ENCODE results near the gene HECTD4.
"Not testable (repeated sequence)": the region's sequence is repeated elsewhere in the genome, so short reads cannot be mapped to it uniquely, and the experiment has no call there.

Gene HECTD4

DNA sequence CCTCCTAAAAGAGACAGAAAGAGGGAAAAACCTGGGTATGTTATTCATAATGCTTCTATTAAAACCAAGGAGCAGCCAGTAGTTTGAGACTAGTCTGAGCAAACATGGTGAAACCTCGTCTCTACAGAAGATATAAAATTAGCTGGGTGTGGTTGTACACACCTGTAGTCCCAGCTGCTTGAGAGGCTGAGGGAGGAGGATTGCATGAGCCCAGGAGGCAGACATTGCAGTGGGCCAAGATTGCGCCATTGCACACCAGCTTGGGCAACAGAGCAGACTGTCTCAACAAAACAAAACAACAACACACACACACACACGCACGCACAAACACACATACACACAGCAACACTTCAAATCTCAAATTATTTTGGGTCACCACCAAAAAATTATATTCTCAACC, 27.8 kb downstream of the HECTD4 start:
- DNase-seq (ENCODE audit: low read depth in 2 of 2): no peak

GRCh38 chr12:112353393-112353792, 28.8 kb downstream of the HECTD4 start:
- no peak for DNase-seq (ENCODE audit: low read depth in 2 of 2)

DNA sequence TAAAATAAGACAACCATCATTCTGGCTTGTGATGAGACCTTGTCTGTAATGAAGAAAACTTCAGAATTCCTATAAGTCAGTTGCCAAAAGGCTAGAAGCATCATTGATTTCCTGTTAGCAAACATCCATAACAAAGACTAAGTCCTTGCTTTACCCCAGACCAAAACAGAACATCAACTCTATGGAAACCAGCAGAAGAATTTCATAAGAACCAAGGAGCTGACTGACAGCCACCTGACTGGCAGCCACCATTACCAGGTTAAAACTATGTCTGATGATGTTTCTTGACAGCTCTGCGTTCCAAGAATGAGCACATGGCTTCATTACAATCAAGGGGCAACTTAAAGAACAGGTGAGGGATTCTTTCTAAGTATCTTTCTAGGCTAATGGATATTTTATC, 29.3 kb downstream of the HECTD4 start:
- no peak for DNase-seq (ENCODE audit: low read depth in 2 of 2)

DNA sequence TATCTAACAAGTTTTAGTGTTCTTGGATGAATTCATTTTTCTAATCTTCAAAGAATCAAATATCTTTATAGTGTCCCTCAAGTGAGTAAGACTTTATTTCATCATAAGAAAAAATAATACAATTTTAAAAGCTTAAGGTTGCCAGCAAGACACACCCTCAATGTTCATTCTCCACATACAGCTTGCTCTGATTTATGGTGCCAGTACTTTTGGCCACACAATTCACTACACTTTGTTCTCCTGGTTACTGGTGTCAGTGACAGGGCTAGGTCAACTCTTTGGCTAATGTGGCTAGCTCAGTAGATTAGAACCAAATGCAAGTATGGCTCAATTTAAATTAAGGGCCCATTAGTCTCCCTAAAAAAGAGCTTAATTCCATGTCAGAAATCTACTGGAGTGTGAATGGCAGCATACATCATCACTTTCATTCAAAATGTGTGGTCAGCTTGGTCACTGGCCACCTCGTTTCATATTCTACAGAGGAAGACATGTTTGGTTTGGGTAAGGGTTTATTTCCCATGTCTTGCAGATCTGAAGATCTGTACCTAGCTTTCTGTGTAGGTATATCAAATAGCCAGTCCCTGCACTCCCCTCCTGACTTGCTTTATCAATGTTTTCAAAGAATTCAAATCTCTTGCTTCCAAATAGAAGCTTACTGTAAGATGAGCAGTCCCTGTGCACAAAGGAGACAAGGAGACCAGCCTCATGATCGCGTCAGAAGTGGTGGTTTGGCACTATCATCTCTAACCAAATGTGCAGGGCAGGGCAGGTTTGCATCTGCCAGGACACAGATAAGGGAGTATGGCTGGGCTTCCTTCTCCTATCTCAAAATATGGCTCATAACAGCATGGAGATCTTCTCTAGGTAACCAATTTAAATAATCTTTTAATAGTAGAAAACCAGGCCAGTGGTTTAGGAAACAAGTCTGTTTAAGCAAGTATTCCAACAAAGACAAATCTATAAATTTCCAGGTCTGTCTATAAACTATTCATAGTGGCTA, 31.3 kb downstream of the HECTD4 start:
- DNase-seq (ENCODE audit: low read depth in 2 of 2): no peak

GRCh38 chr12:112349431-112349830, 32.8 kb downstream of the HECTD4 start:
- DNase-seq (ENCODE audit: low read depth in 2 of 2): no peak

DNA sequence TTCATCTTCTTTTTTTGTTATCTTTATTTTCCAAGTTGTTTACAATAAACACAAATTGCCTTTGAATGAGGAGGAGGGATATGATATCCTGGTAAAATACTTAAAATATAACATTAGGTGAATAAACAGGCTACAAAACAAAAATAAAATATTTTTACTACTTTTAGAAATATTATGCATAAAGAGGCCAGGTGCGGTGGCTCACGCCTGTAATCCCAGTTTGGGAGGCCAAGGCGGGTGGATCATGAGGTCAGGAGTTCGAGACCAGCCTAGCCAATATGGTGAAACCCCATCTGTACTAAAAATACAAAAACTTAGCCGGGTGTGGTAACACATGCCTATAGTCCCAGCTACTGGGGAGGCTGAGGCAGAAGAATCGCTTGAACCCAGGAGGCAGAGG, 33.3 kb downstream of the HECTD4 start:
- not testable (repeated sequence) for DNase-seq (ENCODE audit: low read depth in 2 of 2)

DNA sequence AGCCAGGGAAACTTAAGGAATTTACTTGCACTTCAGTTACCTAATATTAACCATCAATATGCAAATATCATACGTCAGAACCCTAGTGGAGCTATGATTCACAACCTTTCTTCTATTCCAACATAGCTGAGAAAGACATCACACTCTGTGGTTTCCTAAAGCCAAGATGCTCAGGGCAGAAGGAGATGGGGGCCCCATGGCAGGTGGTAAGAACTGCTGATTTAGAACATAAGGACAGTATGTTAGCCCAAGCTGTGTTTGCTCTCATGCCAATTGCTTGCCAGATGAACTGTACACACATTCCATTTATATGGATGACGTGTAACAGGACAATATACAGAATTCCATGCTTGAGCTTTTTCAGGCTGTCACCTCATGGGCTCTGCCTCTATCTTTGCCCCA, 34.6 kb downstream of the HECTD4 start:
- no peak for DNase-seq (ENCODE audit: low read depth in 2 of 2)

DNA sequence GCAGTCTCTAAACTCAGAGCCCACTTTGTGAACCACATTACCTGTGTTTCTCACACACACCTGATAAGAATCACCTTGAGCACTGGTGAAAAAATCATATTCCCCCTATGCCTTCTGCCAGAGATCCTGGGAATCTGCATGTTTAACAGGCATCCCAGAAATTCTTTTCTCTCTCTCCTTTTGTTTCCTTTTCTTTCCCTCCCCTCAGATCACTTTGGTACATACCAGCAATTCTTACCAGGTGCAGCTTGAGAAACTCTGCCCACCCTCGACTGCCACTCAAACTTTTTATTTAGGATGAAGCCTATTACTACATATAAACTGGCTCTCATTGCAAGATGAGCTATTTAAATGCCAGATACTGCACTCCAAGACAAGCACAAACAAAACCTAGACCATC, 36.0 kb downstream of the HECTD4 start:
- no peak for DNase-seq (ENCODE audit: low read depth in 2 of 2)

- DNase-seq (ENCODE audit: low read depth in 2 of 2): no peak
Observed at GRCh38 chr12:112344220-112344619, 38.0 kb downstream of the HECTD4 start.

DNA sequence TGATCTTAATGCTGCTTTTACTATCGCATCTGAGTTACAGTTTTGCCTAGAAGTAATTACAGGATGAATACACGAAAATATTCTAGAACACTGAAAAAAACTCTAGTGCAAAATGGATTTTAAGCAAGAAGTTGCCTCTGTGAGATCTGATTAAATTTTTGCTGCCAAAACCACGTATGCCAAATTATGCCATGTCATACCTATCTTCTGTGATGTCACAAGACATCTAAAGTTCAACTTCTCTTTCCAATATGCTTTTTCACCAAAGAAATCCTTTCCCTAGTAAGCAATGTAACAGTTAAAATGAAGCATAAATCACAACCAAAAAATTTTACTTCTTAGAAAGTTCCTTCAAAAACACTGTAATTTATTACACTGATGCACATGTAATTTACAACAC, 39.6 kb downstream of the HECTD4 start:
- no peak for DNase-seq (ENCODE audit: low read depth in 2 of 2)

DNA sequence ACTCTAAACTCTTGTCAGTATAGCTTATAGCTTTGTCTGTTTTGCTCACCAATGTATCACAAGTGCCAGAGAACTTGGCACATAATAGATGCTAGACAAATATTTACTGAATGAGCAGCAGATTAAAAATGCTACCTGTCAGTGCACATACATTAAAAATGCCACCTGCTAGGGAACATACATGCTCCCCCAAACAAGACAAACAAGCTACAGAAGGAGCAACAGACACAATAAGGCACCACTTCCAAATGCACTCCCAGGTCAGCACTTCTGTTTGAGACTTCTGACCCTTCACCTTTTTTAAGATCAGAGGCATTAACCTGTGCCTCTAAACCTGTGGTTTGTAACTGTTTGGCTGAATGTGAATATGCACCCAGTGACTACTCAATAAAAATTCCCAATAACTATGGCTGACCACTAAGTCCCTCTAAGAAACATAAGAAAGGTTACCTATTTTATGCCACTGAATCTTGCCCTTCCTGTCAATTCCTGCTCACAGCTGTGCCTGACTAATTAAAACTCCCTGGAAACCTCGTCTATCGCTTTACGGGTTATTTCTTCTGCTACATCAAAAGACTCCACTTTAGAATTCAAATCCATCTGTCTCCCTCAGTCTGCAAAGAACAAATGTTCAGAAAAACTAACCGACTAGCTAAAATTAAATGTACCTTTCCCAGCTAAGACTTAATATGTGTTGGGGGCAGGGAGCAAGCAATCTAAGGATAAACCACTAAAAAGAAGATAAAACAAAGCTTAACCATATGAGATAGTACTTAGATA, 41.0 kb downstream of the HECTD4 start:
- DNase-seq (ENCODE audit: low read depth in 2 of 2): no peak

- no peak for DNase-seq (ENCODE audit: low read depth in 2 of 2)
Observed at GRCh38 chr12:112340230-112340629, 42.0 kb downstream of the HECTD4 start.

DNA sequence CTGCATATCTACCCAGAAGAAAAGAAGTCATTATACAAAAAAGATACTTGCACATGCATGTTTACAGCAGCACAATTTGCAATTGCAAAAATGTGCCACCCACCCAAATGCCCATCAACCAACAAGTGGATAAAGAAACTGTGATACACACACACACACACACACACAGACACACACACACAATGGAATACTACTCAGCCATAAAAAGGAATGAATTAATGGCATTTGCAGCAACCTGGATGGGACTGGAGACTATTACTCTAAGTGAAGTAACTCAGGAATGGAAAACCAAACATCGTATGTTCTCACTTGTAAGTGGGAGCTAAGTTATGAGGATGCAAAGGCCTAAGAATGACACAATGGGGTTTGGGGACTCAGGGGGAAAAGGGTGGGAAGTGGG, 47.2 kb downstream of the HECTD4 start:
- DNase-seq (ENCODE audit: low read depth in 2 of 2): not testable (repeated sequence)

- DNase-seq (ENCODE audit: low read depth in 2 of 2): no peak
Observed at GRCh38 chr12:112333019-112333418, 49.2 kb downstream of the HECTD4 start.

GRCh38 chr12:112331886-112332285, 50.3 kb downstream of the HECTD4 start:
- no peak for DNase-seq (ENCODE audit: low read depth in 2 of 2)

- DNase-seq (ENCODE audit: low read depth in 2 of 2): no peak
Observed at GRCh38 chr12:112330706-112331105, 51.5 kb downstream of the HECTD4 start.

DNA sequence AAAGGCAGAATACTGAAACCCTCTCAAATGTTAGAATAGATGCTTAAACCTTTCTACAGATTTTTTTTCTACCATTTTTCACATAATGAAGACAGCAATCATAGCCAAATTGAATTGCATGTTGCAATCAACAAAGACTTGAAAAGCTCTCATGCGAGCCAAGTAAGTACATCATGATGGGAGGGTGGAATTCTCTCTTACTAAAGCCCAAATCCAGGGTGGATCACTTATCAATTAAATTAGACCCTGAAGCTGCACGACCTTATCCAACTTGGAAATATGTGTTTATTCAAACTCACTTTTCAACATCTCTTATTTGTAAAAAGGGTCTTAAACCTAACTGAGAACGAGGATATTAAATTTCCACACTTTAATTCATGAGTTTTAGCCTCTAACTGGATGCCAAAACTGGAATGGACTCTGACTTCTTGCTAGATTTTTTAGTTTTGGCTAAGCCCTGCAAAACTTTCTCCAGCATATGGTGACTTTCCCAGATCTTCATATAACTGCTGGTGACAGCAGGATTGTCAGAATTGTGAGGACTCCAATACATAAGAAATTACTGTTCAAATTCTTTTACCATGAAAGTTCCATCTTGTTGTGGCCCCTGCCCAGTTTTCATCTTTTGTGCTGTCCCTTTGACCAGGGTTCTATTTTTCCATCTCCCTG, 53.6 kb downstream of the HECTD4 start:
- DNase-seq (ENCODE audit: low read depth in 2 of 2): no peak

- no peak for DNase-seq (ENCODE audit: low read depth in 2 of 2)
Observed at GRCh38 chr12:112327209-112327938, 54.9 kb downstream of the HECTD4 start.

- DNase-seq (ENCODE audit: low read depth in 2 of 2): no peak
Observed at GRCh38 chr12:112325622-112326207, 56.5 kb downstream of the HECTD4 start.

- no peak for DNase-seq (ENCODE audit: low read depth in 2 of 2)
Observed at GRCh38 chr12:112325157-112325556, 57.1 kb downstream of the HECTD4 start.

DNA sequence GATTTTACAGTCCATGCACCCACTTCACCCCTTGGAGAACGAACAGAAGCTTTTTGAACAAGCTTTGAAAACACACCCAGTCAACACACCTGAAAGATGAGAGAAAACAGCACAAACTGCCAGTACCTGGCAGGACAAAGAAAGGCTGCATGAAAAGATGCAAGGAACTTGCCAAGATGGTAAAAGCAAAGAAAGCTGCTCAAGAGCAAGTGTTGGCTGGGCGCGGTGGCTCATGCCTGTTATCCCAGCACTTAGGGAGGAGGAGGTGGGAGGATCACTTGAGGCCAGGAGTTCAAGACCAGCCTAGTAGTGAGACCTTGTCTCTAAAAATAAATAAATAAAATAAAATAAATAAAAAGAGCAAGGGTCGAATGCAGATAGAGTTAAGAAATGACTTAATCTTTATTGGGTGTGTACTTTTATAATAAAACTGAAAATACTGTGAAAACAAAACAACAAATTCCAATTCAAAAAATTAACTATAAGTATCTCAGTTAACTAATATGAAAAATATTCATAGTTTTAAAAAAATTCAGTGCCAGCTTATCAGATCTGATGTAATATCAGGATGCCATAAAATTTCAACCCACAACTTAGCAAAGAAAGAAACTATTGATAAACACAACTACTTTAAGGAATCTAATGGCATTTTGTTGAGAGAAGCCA, 59.2 kb downstream of the HECTD4 start:
- DNase-seq (ENCODE audit: low read depth in 2 of 2): no peak

All from stimulated activated CD8-positive, alpha-beta memory T cell treated with anti-CD3 and anti-CD28 coated beads, Interleukin-15, amount 100 ng/mL, for 4 hours (primary cell).